HTERT RPE-1 (cell line): ENCODE data around the gene PCDHGA12.
"Not testable (repeated sequence)": the region's sequence is repeated elsewhere in the genome, so short reads cannot be mapped to it uniquely, and the experiment has no call there.

Experiments used
- in situ Hi-C: fragments of 300-500 bp; cut with MboI; formaldehyde crosslinking; loops from 4 replicates; pipeline ENCODE4 v1.14.3; 2020; ENCODE audit warnings: low sequenced_read_pairs

The PCDHGA12 gene

DNA sequence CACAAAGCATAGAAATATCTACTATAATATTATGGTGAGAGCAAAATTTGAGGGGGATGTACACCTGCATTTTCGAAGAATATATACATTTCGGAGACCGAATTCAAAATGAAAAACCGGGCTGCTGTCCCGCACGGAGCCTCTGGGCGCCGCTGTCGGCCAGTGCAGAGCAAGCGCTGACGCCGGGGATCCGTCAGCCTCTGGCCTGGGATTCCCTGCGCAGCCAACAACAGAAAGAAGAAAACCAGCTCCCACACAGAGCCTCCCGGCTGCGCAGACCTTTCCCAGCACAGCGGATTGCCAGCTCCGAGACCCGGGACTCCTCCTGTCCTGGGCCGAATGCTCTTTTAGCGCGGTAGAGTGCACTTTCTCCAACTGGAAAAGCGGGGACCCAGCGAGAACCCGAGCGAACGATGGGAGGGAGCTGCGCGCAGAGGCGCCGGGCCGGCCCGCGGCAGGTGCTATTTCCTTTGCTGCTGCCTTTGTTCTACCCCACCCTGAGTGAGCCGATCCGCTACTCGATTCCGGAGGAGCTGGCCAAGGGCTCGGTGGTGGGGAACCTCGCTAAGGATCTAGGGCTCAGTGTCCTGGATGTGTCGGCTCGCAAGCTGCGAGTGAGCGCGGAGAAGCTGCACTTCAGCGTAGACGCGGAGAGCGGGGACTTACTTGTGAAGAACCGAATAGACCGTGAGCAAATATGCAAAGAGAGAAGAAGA is 22.4 kb upstream of the PCDHGA12 start, which contains the start of gene PCDHGB6:
PCDHGB6 (plus strand) TSS at position 232 of the 716 bp plus-strand sequence; CDS start at position 414, 182 bp downstream.
- in situ Hi-C loops: not testable (repeated sequence)

DNA sequence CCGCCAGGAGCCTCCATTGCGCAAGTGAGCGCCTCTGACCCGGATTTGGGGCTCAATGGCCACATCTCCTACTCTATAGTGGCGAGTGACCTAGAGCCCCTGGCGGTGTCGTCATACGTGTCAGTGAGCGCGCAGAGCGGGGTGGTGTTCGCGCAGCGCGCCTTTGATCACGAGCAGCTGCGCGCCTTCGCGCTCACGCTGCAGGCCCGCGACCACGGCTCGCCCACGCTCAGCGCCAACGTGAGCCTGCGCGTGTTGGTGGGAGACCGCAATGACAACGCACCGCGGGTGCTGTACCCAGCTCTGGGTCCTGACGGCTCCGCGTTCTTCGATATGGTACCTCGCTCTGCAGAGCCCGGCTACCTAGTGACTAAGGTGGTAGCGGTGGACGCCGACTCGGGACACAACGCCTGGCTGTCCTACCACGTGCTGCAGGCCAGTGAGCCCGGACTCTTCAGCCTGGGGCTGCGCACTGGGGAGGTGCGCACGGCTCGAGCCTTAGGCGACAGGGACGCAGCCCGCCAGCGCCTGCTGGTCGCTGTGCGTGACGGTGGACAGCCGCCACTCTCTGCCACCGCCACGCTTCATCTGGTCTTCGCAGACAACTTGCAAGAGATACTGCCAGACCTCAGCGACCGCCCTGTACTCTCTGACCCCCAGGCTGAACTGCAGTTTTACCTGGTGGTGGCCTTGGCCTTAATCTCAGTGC is 20.6 kb upstream of the PCDHGA12 start:
- in situ Hi-C loops: no loop called here

DNA sequence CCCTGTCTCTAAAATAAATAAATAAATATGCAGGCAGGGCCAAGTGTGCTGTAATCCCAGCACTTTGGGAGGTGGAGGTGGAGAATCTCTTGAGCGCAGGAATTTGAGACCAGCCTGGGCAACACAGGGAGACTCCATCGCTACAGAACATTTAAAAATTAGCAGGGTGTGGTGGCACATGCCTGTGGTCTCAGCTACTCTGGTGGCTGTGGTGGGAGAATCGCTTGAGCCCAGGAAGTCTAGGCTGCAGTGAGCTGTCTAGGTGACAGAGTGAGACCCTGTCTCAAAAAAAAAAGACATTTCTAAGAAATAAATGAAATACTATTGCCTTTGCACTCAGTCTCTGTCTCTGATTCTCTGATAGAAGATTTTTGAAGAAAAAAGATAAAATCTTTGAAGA is 18.7 kb upstream of the PCDHGA12 start:
- in situ Hi-C loops: no loop called here

DNA sequence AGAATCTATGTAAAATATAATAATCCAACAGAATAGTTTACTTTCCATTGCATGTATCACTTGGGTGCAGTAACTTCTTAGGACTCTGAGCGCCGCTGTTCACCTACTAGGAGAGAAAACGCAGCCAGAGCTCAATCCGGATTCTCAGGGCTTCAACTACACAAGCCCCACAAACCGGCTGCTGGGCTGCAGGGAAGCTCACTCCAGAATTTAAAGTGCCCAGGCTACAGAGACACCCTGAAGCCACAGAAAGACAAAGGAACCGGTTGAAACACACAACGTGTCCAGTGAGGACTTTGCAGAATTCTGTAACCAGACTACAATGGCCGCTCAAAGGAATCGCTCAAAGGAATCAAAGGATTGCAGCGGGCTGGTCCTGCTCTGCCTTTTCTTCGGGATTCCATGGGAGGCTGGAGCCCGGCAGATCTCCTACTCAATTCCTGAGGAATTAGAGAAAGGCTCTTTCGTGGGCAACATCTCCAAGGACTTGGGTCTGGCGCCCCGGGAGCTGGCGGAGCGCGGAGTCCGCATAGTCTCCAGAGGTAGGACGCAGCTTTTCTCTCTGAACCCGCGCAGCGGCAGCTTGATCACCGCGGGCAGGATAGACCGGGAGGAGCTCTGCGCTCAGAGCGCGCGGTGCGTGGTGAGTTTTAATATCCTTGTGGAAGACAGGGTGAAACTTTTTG is 17.3 kb upstream of the PCDHGA12 start, which contains the start of gene PCDHGA10:
PCDHGA10 (plus strand) TSS at position 134 of the 686 bp plus-strand sequence; CDS start at position 323, 189 bp downstream.
- in situ Hi-C loops: no loop called here

DNA sequence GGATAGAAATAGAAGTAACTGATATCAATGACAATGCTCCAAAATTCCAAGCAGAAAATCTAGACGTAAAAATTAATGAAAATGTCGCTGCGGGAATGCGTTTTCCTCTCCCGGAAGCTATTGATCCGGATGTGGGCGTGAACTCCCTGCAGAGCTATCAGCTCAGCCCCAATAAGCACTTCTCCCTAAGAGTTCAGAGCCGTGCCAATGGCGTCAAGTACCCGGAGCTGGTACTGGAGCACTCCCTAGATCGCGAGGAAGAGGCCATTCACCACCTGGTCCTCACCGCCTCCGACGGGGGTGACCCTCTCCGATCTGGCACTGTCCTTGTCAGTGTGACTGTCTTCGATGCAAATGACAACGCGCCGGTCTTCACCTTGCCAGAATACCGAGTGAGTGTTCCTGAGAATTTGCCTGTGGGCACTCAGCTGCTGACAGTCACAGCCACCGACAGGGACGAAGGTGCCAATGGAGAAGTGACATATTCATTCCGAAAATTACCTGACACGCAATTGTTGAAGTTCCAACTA is 16.7 kb upstream of the PCDHGA12 start:
- in situ Hi-C loops: no loop called here

DNA sequence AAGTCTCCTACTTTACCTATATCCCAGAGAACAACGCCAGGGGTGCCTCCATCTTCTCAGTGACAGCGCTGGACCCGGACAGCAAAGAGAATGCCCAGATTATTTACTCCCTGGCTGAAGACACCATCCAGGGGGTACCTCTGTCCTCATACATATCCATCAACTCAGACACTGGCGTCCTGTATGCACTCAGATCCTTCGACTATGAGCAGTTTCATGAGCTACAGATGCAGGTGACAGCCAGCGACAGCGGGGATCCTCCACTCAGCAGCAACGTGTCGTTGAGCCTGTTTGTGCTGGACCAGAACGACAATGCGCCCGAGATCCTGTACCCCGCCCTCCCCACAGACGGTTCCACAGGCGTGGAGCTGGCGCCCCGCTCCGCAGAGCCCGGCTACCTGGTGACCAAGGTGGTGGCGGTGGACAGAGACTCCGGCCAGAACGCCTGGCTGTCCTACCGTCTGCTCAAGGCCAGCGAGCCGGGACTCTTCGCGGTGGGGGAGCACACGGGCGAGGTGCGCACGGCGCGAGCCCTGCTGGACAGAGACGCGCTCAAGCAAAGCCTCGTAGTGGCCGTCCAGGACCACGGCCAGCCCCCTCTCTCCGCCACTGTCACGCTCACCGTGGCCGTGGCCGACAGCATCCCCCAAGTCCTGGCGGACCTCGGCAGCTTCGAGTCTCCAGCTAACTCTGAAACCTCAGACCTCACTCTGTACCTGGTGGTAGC is 15.6 kb upstream of the PCDHGA12 start:
- in situ Hi-C loops: not testable (repeated sequence)

DNA sequence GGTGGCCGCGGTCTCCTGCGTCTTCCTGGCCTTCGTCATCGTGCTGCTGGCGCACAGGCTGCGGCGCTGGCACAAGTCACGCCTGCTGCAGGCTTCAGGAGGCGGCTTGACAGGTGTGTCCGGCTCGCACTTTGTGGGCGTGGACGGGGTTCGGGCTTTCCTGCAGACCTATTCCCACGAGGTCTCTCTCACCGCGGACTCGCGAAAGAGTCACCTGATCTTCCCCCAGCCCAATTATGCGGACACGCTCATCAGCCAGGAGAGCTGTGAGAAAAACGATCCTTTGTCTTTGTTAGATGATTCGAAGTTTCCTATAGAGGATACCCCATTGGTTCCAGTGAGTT is 15.1 kb upstream of the PCDHGA12 start:
- in situ Hi-C loops: not testable (repeated sequence)

DNA sequence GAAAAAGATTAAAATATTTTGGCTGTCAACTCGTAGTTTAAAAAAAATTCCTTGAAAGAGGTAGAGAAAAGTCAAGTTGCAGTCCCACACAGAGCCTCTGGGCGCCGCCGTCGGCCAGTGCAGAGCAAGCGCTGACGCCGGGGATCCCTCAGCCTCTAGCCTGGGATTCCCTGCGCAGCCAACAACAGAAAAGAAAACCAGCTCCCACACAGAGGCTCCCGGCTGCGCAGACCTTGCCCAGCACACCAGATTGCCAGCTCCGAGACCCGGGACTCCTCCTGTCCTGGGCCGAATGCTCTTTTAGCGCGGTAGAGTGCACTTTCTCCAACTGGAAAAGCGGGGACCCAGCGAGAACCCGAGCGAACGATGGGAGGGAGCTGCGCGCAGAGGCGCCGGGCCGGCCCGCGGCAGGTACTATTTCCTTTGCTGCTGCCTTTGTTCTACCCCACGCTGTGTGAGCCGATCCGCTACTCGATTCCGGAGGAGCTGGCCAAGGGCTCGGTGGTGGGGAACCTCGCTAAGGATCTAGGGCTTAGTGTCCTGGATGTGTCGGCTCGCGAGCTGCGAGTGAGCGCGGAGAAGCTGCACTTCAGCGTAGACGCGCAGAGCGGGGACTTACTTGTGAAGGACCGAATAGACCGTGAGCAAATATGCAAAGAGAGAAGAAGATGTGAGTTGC is 12.7 kb upstream of the PCDHGA12 start, which contains the start of gene PCDHGB7:
PCDHGB7 (plus strand) TSS at position 184 of the 679 bp plus-strand sequence; CDS start at position 367, 183 bp downstream.
- in situ Hi-C loops: not testable (repeated sequence)

DNA sequence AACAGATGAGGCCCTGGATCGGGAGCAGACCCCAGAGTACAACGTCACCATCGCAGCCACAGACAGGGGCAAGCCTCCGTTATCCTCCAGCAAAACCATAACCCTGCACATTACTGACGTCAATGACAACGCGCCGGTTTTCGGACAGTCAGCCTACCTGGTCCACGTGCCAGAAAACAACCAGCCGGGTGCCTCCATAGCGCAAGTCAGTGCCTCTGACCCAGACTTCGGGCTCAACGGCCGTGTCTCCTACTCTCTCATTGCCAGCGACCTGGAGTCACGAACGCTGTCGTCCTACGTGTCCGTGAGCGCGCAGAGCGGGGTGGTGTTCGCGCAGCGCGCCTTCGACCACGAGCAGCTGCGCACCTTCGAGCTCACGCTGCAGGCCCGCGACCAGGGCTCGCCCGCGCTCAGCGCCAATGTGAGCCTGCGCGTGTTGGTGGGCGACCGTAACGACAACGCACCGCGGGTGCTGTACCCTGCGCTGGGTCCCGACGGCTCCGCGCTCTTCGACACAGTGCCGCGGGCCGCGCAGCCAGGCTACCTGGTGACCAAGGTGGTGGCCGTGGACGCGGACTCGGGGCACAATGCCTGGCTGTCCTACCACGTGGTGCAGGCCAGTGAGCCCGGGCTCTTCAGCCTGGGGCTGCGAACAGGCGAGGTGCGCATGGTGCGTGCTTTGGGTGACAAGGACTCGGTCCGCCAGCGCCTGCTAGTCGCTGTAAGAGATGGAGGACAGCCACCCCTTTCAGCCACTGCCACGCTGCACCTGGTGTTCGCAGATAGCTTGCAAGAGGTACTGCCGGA is 11.0 kb upstream of the PCDHGA12 start:
- in situ Hi-C loops: no loop called here

DNA sequence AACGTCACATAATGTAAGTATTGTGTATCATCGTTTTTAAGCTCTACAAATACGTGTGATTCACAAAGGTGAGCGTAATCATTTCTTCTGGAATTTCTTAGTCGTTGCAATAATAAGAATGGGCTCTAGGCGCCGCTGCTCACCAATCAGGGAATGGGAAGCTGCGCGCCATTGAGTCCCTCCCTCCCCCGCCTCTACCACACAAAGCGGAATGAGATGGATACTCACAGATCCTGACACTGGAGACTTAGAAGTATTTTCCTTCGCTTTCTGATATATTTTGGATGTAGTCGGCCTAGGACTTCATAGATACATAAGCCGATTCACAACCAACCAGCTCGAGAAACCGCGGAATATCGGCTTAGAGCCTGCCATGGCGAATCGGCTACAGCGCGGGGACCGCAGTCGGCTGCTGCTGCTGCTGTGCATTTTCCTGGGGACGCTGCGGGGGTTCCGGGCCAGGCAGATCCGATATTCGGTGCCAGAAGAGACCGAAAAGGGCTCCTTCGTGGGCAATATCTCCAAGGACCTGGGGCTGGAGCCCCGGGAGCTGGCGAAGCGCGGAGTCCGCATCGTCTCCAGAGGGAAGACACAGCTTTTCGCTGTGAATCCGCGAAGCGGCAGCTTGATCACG is 9.3 kb upstream of the PCDHGA12 start, which contains the start of gene PCDHGA11:
PCDHGA11 (plus strand) TSS at position 197 of the 634 bp plus-strand sequence; CDS start at position 374, 177 bp downstream.
- in situ Hi-C loops: no loop called here

DNA sequence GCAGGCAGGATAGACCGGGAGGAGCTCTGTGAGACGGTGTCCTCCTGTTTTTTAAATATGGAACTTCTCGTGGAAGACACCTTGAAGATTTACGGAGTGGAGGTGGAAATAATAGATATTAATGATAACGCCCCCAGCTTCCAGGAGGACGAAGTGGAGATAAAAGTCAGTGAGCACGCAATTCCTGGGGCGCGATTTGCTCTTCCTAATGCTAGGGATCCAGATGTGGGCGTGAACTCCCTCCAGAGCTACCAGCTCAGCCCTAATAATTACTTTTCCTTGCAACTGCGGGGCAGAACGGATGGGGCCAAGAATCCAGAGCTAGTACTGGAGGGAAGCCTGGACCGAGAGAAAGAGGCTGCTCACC is 8.8 kb upstream of the PCDHGA12 start:
- in situ Hi-C loops: no loop called here

DNA sequence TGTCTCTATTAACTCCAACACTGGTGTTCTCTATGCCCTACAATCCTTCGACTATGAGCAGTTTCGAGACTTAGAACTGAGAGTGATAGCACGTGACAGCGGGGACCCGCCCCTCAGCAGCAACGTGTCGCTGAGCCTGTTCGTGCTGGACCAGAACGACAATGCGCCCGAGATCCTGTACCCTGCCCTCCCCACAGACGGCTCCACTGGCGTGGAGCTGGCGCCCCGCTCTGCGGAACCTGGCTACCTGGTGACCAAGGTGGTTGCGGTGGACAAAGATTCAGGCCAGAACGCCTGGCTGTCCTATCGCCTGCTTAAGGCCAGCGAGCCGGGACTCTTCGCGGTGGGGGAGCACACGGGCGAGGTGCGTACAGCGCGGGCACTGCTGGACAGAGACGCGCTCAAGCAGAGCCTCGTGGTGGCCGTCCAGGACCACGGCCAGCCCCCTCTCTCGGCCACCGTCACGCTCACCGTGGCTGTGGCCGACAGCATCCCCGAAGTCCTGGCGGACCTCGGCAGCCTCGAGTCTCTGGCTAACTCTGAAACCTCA is 7.5 kb upstream of the PCDHGA12 start:
- in situ Hi-C loops: no loop called here

DNA sequence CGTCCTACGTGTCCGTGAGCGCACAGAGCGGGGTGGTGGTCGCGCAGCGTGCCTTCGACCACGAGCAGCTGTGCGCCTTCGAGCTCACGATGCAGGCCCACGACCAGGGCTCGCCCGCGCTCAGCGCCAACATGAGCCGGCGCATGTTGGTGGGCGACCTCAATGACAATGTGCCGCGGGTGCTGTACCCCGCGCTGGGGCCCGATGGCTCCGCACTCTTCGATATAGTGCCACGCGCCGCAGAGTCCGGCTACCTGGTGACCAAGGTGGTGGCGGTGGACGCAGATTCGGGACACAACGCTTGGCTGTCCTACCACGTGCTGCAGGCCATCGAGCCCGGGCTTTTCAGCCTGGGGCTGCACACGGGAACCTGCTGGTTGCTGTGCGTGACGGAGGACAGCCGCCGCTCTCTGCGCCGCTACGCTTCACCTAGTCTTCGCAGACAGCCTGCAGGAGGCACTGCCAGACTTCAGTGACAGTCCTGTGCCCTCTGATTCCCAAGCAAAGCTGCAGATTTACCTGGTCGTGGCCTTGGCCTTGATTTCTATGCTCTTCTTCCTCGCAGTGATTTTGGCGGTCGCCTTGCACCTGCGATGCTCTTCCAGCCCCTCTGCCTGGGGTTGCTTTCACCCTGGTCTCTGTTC is 2.4 kb upstream of the PCDHGA12 start:
- in situ Hi-C loops: no loop called here

DNA sequence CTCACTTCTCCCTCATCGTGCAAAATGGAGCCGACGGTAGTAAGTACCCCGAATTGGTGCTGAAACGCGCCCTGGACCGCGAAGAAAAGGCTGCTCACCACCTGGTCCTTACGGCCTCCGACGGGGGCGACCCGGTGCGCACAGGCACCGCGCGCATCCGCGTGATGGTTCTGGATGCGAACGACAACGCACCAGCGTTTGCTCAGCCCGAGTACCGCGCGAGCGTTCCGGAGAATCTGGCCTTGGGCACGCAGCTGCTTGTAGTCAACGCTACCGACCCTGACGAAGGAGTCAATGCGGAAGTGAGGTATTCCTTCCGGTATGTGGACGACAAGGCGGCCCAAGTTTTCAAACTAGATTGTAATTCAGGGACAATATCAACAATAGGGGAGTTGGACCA is 979 bp downstream of the PCDHGA12 start:
- in situ Hi-C loops: no loop called here

DNA sequence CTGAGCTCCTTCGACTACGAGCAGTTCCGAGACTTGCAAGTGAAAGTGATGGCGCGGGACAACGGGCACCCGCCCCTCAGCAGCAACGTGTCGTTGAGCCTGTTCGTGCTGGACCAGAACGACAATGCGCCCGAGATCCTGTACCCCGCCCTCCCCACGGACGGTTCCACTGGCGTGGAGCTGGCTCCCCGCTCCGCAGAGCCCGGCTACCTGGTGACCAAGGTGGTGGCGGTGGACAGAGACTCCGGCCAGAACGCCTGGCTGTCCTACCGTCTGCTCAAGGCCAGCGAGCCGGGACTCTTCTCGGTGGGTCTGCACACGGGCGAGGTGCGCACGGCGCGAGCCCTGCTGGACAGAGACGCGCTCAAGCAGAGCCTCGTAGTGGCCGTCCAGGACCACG is 2.0 kb downstream of the PCDHGA12 start:
- in situ Hi-C loops: not testable (repeated sequence)

DNA sequence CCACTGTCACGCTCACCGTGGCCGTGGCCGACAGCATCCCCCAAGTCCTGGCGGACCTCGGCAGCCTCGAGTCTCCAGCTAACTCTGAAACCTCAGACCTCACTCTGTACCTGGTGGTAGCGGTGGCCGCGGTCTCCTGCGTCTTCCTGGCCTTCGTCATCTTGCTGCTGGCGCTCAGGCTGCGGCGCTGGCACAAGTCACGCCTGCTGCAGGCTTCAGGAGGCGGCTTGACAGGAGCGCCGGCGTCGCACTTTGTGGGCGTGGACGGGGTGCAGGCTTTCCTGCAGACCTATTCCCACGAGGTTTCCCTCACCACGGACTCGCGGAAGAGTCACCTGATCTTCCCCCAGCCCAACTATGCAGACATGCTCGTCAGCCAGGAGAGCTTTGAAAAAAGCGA is 2.4 kb downstream of the PCDHGA12 start:
- in situ Hi-C loops: not testable (repeated sequence)

DNA sequence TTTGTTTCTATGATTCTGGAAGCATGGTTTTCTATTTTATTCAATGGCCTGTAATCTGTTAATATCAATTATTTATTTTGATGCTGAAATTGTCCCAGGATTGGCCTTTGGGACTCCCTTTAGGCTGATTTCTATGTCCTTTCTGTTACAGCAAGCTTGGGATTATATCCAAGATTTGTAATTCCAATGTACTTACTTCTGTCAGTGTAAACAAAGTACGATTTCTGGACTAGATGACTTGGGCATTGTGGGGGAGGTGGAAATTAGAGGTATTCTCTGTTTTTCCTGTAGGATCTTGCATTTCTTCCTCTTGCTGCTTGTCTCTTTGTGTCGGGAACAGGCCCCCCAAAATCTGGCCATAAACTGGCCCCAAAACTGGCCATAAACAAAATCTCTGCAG is 3.7 kb downstream of the PCDHGA12 start:
- in situ Hi-C loops: no loop called here

DNA sequence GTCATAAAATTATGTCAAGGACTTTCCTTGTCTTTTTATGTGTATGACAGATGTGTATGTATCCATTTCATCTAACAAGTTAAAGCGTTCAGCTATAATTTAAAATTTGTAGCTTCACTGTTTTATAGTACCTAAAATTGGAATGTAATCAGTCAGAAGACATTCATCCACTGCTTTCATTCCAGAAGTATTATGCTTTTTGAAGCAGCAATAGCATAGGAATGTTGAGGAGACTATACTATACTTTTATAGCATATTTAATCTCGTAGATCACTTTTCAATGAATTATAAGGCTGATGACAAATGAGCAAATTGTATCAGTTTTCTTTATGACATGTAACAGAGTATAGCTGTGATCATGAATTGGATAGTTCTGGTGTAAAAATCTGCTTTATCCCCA is 6.9 kb downstream of the PCDHGA12 start:
- in situ Hi-C loops: no loop called here
